Measurements from ENCODE around the gene IRF8. TPM values are rescaled to one million over a fixed set of nuclear protein-coding genes. Genes with fewer than 3 reads are reported as not detected.
A peak's percentile ranks its signal among the peaks of the same experiment; 100 is the strongest.
"Not testable (repeated sequence)": the region's sequence is repeated elsewhere in the genome, so short reads cannot be mapped to it uniquely, and the experiment has no call there.

IRF8 gene
- total and polyA plus RNA-seq, 2 donors from 2014 or later = 2.9 to 33.3 TPM

DNA sequence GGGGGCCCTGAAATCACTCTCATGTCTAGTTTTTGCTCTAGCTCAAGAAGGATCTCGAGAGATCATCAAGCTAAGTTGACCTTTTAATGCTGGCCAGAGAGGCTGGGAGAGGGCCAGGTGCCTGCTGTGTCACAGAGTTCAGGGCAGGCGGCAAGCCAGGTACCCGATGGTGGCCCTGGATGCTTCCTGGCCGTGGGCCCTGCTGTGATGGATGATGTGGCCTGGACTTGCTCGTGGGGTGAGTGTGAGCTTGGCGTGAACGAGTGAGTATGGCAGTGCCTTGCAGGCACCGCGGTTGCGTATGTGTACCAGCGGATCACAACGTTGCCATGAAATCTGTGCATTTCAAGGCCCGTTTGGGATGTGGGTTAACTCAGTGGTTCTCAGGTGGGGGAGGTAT, 7.4 kb downstream of the IRF8 start:
- peak in 1 of 5 donors; percentile 60 for DNase-seq
- no peaks in the 10 kb centered on the region for H3K27me3 ChIP-seq (ENCODE audit: control insufficient read depth, insufficient read depth, low read length)
- no peak for FAIRE-seq
- no peak overlapping the region for H3K27ac ChIP-seq (ENCODE audit: low read depth in 2 of 2, low read length in 2 of 2)
- intact Hi-C loops (cut with DNase I) = no loop called here
- peaks cover 0 to 9% (median 0%) of the 10 kb centered on the region in 3 donors for H3K36me3 ChIP-seq (ENCODE audit: control insufficient read depth in 2 of 3, insufficient read depth in 3 of 3, low read length in 3 of 3)
- H3K9ac ChIP-seq (ENCODE audit: low read length in 3 of 3) = no peak overlapping the region
- H3K4me1 ChIP-seq (ENCODE audit: control insufficient read depth in 2 of 3, insufficient read depth in 2 of 3, low read depth in 1 of 3, low read length in 3 of 3) = peaks cover 0 to 5% (median 0%) of the 10 kb centered on the region in 3 donors
- H3K4me3 ChIP-seq (ENCODE audit: low read length in 3 of 3) = no peak overlapping the region
- H3K9me3 ChIP-seq (ENCODE audit: control insufficient read depth in 2 of 3, insufficient read depth in 1 of 3, low read length in 3 of 3) = no peaks in the 10 kb centered on the region
- TF ChIP-seq, protein P1, sequence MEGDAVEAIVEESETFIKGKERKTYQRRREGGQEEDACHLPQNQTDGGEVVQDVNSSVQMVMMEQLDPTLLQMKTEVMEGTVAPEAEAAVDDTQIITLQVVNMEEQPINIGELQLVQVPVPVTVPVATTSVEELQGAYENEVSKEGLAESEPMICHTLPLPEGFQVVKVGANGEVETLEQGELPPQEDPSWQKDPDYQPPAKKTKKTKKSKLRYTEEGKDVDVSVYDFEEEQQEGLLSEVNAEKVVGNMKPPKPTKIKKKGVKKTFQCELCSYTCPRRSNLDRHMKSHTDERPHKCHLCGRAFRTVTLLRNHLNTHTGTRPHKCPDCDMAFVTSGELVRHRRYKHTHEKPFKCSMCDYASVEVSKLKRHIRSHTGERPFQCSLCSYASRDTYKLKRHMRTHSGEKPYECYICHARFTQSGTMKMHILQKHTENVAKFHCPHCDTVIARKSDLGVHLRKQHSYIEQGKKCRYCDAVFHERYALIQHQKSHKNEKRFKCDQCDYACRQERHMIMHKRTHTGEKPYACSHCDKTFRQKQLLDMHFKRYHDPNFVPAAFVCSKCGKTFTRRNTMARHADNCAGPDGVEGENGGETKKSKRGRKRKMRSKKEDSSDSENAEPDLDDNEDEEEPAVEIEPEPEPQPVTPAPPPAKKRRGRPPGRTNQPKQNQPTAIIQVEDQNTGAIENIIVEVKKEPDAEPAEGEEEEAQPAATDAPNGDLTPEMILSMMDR (IDR thresholded peaks at IDR 0.05; ENCODE audit: borderline replicate concordance, extremely low read depth, insufficient read depth) = no peak

DNA sequence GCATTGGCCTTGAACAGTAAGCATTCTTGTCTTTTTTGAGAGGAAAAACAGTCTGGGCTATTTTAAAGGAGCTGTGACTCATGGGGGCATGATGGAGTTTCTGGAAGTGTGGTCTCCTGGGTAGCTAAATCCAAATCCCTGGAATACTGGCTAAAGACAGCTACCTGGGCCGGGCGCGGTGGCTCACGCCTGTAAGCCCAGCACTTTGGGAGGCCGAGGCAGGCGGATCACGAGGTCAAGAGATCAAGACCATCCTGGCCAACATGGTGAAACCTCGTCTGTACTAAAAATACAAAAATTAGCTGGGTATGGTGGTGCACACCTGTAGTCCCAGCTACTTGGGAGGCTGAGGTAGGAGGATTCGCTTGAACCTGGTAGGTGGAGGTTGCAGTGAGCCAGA, 8.3 kb downstream of the IRF8 start:
- H3K36me3 ChIP-seq (ENCODE audit: control insufficient read depth in 2 of 3, insufficient read depth in 3 of 3, low read length in 3 of 3); H3K4me3 ChIP-seq (ENCODE audit: low read length in 3 of 3); H3K9ac ChIP-seq (ENCODE audit: low read length in 3 of 3); H3K9me3 ChIP-seq (ENCODE audit: control insufficient read depth in 2 of 3, insufficient read depth in 1 of 3, low read length in 3 of 3); H3K4me1 ChIP-seq (ENCODE audit: control insufficient read depth in 2 of 3, insufficient read depth in 2 of 3, low read depth in 1 of 3, low read length in 3 of 3); intact Hi-C loops (cut with DNase I); H3K27ac ChIP-seq (ENCODE audit: low read depth in 2 of 2, low read length in 2 of 2); FAIRE-seq; H3K27me3 ChIP-seq (ENCODE audit: control insufficient read depth, insufficient read depth, low read length); DNase-seq: not testable (repeated sequence)

DNA sequence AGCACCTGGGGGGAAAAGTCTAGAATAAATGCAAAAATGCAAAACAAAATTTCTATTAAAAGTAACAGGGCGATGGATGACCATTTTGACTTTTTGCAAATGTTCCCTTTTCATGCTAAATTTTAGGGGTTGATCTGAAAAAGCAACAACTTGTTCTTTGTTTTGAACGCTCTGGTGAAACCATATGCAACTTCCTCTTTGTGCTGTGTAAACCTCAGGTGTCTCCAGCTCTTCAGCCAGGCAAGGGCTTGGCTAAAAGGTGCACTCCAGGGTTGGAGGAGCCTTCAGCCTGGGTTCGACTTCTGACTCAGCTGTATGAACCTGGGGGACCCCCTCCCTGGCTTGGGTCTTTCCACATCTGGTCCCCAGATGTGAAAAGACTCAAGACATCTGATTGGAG, 9.5 kb downstream of the IRF8 start:
- no peak for FAIRE-seq

DNA sequence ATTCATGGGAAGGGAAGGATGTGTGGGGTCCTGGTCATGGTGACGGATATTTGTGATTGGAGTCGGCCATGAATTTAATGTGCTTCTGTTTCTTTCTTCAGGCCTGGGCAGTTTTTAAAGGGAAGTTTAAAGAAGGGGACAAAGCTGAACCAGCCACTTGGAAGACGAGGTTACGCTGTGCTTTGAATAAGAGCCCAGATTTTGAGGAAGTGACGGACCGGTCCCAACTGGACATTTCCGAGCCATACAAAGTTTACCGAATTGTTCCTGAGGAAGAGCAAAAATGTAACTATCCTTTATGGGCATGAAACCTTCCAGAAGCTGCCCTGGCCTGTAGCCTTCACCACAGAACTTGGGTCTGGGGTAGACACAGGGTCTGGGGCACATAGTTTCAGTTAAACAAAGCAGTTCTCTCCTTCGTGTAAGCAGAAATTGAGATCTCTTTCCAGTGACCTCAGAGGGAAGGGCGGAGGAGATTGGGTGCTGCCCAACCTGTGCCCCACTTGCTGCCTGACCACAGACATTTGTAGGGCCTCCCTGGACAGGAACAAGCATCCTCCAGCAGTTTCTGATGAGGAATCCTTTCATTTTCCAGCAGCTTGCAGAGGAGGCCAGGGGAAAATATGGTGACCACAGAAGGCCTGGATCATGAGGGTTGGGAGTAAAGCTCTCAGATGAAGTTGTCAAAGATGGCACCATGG, 10.1 kb downstream of the IRF8 start:
- intact Hi-C loops (cut with DNase I) = no loop called here
- Histone ChIP-seq H3K9me3 (ENCODE audit: control insufficient read depth in 2 of 3, insufficient read depth in 1 of 3, low read length in 3 of 3) (no peaks in the 10 kb centered on the region), H3K27me3 (ENCODE audit: control insufficient read depth, insufficient read depth, low read length) (no peaks in the 10 kb centered on the region), H3K27ac (ENCODE audit: low read depth in 2 of 2, low read length in 2 of 2) (peak overlapping the region; percentile 11 to 51), H3K9ac (ENCODE audit: low read length in 3 of 3) (no peak overlapping the region), H3K4me3 (ENCODE audit: low read length in 3 of 3) (no peak overlapping the region), H3K36me3 (ENCODE audit: control insufficient read depth in 2 of 3, insufficient read depth in 3 of 3, low read length in 3 of 3) (peaks cover 0 to 9% (median 0%) of the 10 kb centered on the region in 3 donors), H3K4me1 (ENCODE audit: control insufficient read depth in 2 of 3, insufficient read depth in 2 of 3, low read depth in 1 of 3, low read length in 3 of 3) (no peaks in the 10 kb centered on the region)
- TF ChIP-seq, protein P1 (IDR thresholded peaks at IDR 0.05; ENCODE audit: borderline replicate concordance, extremely low read depth, insufficient read depth) = no peak
- no peak for FAIRE-seq
- DNase-seq = peak in 1 of 5 donors; percentile 18

More for the DNA sequence above, 9.5 kb downstream of the IRF8 start:
- Histone ChIP-seq H3K9ac (ENCODE audit: low read length in 3 of 3) (no peak overlapping the region), H3K27me3 (ENCODE audit: control insufficient read depth, insufficient read depth, low read length) (no peaks in the 10 kb centered on the region), H3K9me3 (ENCODE audit: control insufficient read depth in 2 of 3, insufficient read depth in 1 of 3, low read length in 3 of 3) (no peaks in the 10 kb centered on the region), H3K4me1 (ENCODE audit: control insufficient read depth in 2 of 3, insufficient read depth in 2 of 3, low read depth in 1 of 3, low read length in 3 of 3) (peaks cover 0 to 2% (median 0%) of the 10 kb centered on the region in 3 donors), H3K27ac (ENCODE audit: low read depth in 2 of 2, low read length in 2 of 2) (no peak overlapping the region), H3K4me3 (ENCODE audit: low read length in 3 of 3) (no peak overlapping the region), H3K36me3 (ENCODE audit: control insufficient read depth in 2 of 3, insufficient read depth in 3 of 3, low read length in 3 of 3) (peaks cover 0 to 9% (median 0%) of the 10 kb centered on the region in 3 donors)
- peak in 1 of 5 donors; percentile 18 for DNase-seq
- intact Hi-C loops (cut with DNase I) = no loop called here
- TF ChIP-seq, protein P1 (IDR thresholded peaks at IDR 0.05; ENCODE audit: borderline replicate concordance, extremely low read depth, insufficient read depth) = no peak

Measured in kidney (tissue), 14 donors.